Natural killer cell (primary cell): ENCODE data around the gene ALPL. TPM values are rescaled to one million over a fixed set of nuclear protein-coding genes. Genes with fewer than 3 reads are reported as not detected.

Source experiments
- ATAC-seq, 3 donors: fragments of 150-1000 bp in 2 of 3; fragments of 200-7000 bp in 1 of 3; cut with Tn5 transposase; 1 replicate in 1 of 3; 2 replicates in 2 of 3; pipeline ENCODE4 v1.10.0; 2021; ENCODE audit warnings: mild to moderate bottlenecking in 2 of 3, moderate library complexity in 2 of 3
- DNase-seq, 2 donors: peaks; one replicate each; pipeline versions ENCODE4 v3.0.0 to v3.0.0-alpha.2; 2013 to 2021; ENCODE audit warnings: mixed read lengths in 1 of 2
- H3K27ac ChIP-seq: one replicate; pipeline ENCODE4 v1.5.1; 2013; ENCODE audit warnings: mild to moderate bottlenecking, low read length
- H3K27me3 ChIP-seq: one replicate; pipeline ENCODE4 v1.6.1; 2013; ENCODE audit warnings: low read length; ENCODE audit not compliant: control insufficient read depth, insufficient read depth
- H3K36me3 ChIP-seq: one replicate; pipeline ENCODE4 v1.6.1; 2013; ENCODE audit warnings: low read length; ENCODE audit not compliant: control insufficient read depth, insufficient read depth
- H3K4me1 ChIP-seq: one replicate; pipeline ENCODE4 v1.6.1; 2013; ENCODE audit warnings: low read length; ENCODE audit not compliant: control insufficient read depth, insufficient read depth
- H3K4me3 ChIP-seq: one replicate; pipeline ENCODE4 v1.5.1; 2013; ENCODE audit warnings: low read length
- H3K9me3 ChIP-seq: one replicate; pipeline ENCODE4 v1.6.1; 2013; ENCODE audit warnings: low read length; ENCODE audit not compliant: control insufficient read depth, insufficient read depth
- H3K27ac Mint-ChIP-seq, 2 donors: one replicate each; pipeline ENCODE4 v1.8.0; 2022; ENCODE audit warnings: mild to moderate bottlenecking in 2 of 2, mixed read lengths in 2 of 2, moderate library complexity in 1 of 2
- H3K27me3 Mint-ChIP-seq, 2 donors: one replicate each; pipeline ENCODE4 v1.8.0; 2022; ENCODE audit warnings: low read depth in 2 of 2, mixed read lengths in 2 of 2
- H3K36me3 Mint-ChIP-seq: one replicate; pipeline ENCODE4 v1.8.0; 2022; ENCODE audit warnings: mixed read lengths
- H3K4me1 Mint-ChIP-seq, 2 donors: one replicate each; pipeline ENCODE4 v1.8.0; 2022; ENCODE audit warnings: mixed read lengths in 2 of 2
- H3K4me3 Mint-ChIP-seq: one replicate; pipeline ENCODE4 v1.8.0; 2022; ENCODE audit warnings: mild to moderate bottlenecking, moderate library complexity, mixed read lengths
- H3K9me3 Mint-ChIP-seq, 2 donors: one replicate each; pipeline ENCODE4 v1.8.0; 2022; ENCODE audit warnings: mixed read lengths in 2 of 2
- whole genome bisulfite sequencing: methylation state at CpG from one replicate; pipeline ENCODE4 v1.1.7; 2013; ENCODE audit warnings: missing lambda C conversion rate; ENCODE audit not compliant: insufficient coverage; 5-methylcytosine and 5-hydroxymethylcytosine counted together
- intact Hi-C: fragments of 100-400 bp; cut with micrococcal nuclease; formaldehyde crosslinking; loops from one replicate; pipeline ENCODE4 v1.14.2; 2022
- total RNA-seq, 4 donors: library from RNA; stranded (reverse); fragments of 120-200 nt in 1 of 4; gene quantifications; one replicate each; pipeline versions ENCODE4 v1.2.3 to v1.2.4, GENCODE V29; 2013 to 2022
- TF ChIP-seq, protein P1 (sequence below): fragments of 200-600 bp; IDR thresholded peaks from one replicate; pipeline ENCODE4 v1.8.0; 2022; ENCODE audit warnings: antibody characterized with exemption

Gene ALPL
- total RNA-seq, 3 donors from 2014 or later (not counting 1 experiment from before 2014, with no cell fraction given): 2.4 TPM; not detected in 2

DNA sequence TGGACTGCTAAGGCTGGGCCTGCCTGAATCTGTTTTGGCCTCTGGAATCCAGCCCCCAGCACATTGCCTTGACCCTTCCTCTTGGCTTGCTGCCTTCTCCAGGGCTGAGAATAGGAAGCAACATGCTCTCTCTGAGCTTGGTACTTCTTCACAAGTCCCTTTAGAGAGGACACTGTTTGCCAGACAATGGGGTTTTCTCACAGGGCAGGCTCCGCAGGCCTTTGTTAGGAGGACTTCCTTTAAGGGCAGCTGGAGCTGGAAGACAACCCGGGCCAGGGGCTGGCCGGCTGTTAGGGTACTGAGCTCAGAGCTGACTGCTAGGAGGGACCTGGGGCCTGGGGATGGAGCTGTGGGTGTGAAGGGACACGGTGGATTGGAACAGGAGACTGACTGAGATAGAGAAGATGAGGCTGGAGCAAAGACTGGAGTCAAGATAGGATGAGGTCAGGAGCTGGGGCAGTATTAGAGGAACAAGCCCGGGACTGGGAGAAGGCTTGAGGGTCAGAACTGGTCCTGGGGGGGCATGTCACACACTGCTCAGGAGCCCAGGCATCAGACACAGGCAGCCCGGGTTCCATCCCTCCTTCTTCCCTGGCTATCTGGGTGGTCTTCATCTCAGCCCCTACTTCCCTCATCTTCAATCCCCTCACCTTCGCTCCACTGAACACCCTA lies 5.4 kb upstream of the ALPL start:
- Mint-ChIP-seq H3K4me3 (no peak overlapping the region), H3K4me1 (peaks cover 3% of the 10 kb centered on the region in 2 donors), H3K27me3 (peaks cover 30 to 37% of the 10 kb centered on the region in 2 donors), H3K36me3 (no peaks in the 10 kb centered on the region), H3K9me3 (no peaks in the 10 kb centered on the region), H3K27ac (no peak overlapping the region)
- WGBS: 82% methylated on average over 7 of the region's 7 CpGs
- Histone ChIP-seq H3K36me3 (no peaks in the 10 kb centered on the region), H3K4me3 (no peak overlapping the region), H3K9me3 (no peaks in the 10 kb centered on the region), H3K4me1 (peaks cover 6% of the 10 kb centered on the region), H3K27ac (no peak overlapping the region), H3K27me3 (peaks cover 8% of the 10 kb centered on the region)
- intact Hi-C loops: no loop called here
- TF ChIP-seq, protein P1, sequence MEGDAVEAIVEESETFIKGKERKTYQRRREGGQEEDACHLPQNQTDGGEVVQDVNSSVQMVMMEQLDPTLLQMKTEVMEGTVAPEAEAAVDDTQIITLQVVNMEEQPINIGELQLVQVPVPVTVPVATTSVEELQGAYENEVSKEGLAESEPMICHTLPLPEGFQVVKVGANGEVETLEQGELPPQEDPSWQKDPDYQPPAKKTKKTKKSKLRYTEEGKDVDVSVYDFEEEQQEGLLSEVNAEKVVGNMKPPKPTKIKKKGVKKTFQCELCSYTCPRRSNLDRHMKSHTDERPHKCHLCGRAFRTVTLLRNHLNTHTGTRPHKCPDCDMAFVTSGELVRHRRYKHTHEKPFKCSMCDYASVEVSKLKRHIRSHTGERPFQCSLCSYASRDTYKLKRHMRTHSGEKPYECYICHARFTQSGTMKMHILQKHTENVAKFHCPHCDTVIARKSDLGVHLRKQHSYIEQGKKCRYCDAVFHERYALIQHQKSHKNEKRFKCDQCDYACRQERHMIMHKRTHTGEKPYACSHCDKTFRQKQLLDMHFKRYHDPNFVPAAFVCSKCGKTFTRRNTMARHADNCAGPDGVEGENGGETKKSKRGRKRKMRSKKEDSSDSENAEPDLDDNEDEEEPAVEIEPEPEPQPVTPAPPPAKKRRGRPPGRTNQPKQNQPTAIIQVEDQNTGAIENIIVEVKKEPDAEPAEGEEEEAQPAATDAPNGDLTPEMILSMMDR: no peak
- ATAC-seq (no peak), DNase-seq (no peak)

DNA sequence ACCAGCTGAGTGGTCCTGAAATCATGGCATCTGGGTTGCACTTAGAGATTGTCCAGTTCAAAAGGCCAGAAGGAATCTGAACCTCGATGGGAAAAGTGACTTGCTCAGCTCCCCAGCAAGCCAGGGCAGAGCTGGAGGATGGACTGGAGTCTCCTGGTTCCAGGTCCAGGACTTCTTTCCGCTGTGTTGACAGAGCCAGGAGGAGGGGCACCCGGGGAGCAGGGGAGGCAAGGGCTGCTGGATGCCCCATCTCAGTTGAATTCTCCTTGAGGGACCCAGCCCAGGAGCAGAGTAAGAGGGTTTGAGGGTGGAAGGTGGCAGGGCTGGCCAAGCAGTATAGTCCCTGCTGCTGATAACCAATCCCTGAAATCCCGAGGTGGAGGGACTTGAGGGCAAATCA lies 2.4 kb upstream of the ALPL start:
- TF ChIP-seq, protein P1: no peak
- H3K9me3 ChIP-seq: no peaks in the 10 kb centered on the region
- intact Hi-C loops: loop anchor here (5.0 kb wide), 1 partner anchor 455 kb away; no protein-coding TSS in a partner anchor
- peaks cover 7% of the 10 kb centered on the region for H3K4me1 ChIP-seq
- Mint-ChIP-seq H3K4me3 (no peak overlapping the region), H3K9me3 (no peaks in the 10 kb centered on the region), H3K27ac (no peak overlapping the region), H3K27me3 (peaks cover 46 to 59% of the 10 kb centered on the region in 2 donors), H3K4me1 (peaks cover 6 to 7% of the 10 kb centered on the region in 2 donors), H3K36me3 (no peaks in the 10 kb centered on the region)
- H3K27me3 ChIP-seq: peaks cover 16% of the 10 kb centered on the region
- no peaks in the 10 kb centered on the region for H3K36me3 ChIP-seq
- no peak overlapping the region for H3K27ac ChIP-seq
- ATAC-seq: no peak
- H3K4me3 ChIP-seq: no peak overlapping the region
- no peak for DNase-seq
- 80% methylated on average over 4 of the region's 4 CpGs for WGBS

DNA sequence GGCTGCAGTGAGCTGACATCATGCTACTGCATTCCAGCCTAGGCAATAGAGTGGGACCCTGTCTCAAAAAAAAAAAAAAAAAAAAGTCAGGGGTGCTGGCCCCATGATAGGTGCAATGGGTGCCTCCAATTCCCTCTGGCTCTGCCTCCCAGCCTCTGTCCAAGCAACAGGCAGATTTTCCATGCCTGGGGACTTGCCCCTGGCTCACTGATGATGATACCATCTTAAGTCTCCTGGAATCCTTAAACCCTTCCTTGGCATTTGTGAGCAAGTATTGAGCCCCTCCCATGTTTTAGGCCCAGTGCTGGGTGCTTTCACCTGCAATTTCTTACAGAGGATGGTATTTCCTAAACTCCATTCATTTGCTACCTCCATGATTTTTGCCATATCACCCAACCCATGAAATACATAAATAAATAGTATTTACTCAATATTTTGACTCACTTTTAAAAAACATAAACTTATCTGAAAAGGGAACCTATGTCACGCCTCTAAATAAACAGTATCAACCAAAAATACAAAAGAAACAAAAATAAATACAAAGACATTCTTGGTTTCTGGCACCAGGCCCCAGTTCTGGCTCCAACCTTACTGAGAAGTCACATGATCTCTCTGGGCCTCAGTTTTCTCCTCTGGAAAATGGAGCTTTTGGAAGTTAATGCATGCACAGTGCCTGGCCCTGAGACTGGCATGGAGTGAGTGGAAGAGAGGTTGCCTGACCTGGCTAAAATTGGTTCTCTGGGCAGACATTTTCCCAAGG lies 1.5 kb upstream of the ALPL start:
- Histone ChIP-seq H3K9me3 (no peaks in the 10 kb centered on the region), H3K27me3 (peaks cover 16% of the 10 kb centered on the region), H3K4me1 (peaks cover 7% of the 10 kb centered on the region), H3K36me3 (no peaks in the 10 kb centered on the region), H3K27ac (no peak overlapping the region), H3K4me3 (no peak overlapping the region)
- Mint-ChIP-seq H3K4me1 (peaks cover 6 to 7% of the 10 kb centered on the region in 2 donors), H3K9me3 (no peaks in the 10 kb centered on the region), H3K27ac (no peak overlapping the region), H3K36me3 (no peaks in the 10 kb centered on the region), H3K27me3 (peaks cover 46 to 60% of the 10 kb centered on the region in 2 donors), H3K4me3 (peak overlapping the region; percentile 2)
- WGBS: 93% methylated on average over 1 of the region's 1 CpG
- TF ChIP-seq, protein P1: no peak
- intact Hi-C loops: loop anchor here (5.0 kb wide), 1 partner anchor 455 kb away; no protein-coding TSS in a partner anchor
- no peak for DNase-seq
- no peak for ATAC-seq
